ENCODE data around the gene GRIA2.

The GRIA2 gene

GRCh38 chr4:157389741-157390140, 169.2 kb downstream of the GRIA2 start:
- DNase-seq (ENCODE audit: low spot score), result no peak

- no peak for DNase-seq (ENCODE audit: low spot score)
Measured at GRCh38 chr4:157405070-157405469, 184.5 kb downstream of the GRIA2 start.
